Subcutaneous adipose tissue (tissue), 4 donors: ENCODE results near the gene VRK1. TPM values are rescaled to one million over a fixed set of nuclear protein-coding genes. Genes with fewer than 3 reads are reported as not detected.

Experiments
- CTCF ChIP-seq: fragments of 450-650 bp; IDR thresholded peaks from one replicate; pipeline ENCODE4 v1.5.1; 2016; ENCODE audit warnings: low read depth, mild to moderate bottlenecking, control low read depth, antibody characterized with exemption, moderate library complexity
- total RNA-seq, 4 donors: library from RNA; depleted of rRNA; stranded (reverse); fragments of >200 nt; gene quantifications; one replicate each; pipeline ENCODE4 v1.1.0, GENCODE V29; 2016

Gene VRK1
- total RNA-seq, 4 donors from 2014 or later, result 13.6 to 16.5 (median 14.2) TPM

- no peak for TF ChIP-seq CTCF
Observed at GRCh38 chr14:96776791-96777190, 20.4 kb upstream of the VRK1 start.

- TF ChIP-seq CTCF, result no peak
Observed at GRCh38 chr14:96780500-96780899, 16.7 kb upstream of the VRK1 start.

GRCh38 chr14:96781371-96781770 is 15.8 kb upstream of the VRK1 start:
- no peak for TF ChIP-seq CTCF

- TF ChIP-seq CTCF, result no peak
Observed at GRCh38 chr14:96782436-96782835, 14.7 kb upstream of the VRK1 start.

- TF ChIP-seq CTCF, result no peak
Observed at GRCh38 chr14:96783043-96783914, 13.9 kb upstream of the VRK1 start.

GRCh38 chr14:96783915-96784224 is 13.3 kb upstream of the VRK1 start:
- TF ChIP-seq CTCF, result no peak

GRCh38 chr14:96790186-96790585 is 7.0 kb upstream of the VRK1 start:
- TF ChIP-seq CTCF, result no peak
